Measurements from ENCODE around the gene NKAIN1. TPM values are rescaled to one million over a fixed set of nuclear protein-coding genes. Genes with fewer than 3 reads are reported as not detected.

NKAIN1 gene
- total RNA-seq, 1 experiment from 2014 or later: 1.1 TPM

- no peaks in the 10 kb centered on the region for H4K20me1 ChIP-seq (ENCODE audit: insufficient read depth)
- no peaks in the 10 kb centered on the region for H3K9me3 ChIP-seq (ENCODE audit: control insufficient read depth in 1 of 2, insufficient read depth in 1 of 2, low read depth in 1 of 2, low read length in 2 of 2)
- no peaks in the 10 kb centered on the region for H3K36me3 ChIP-seq (ENCODE audit: control insufficient read depth in 1 of 2, insufficient read depth in 2 of 2, low read length in 2 of 2)
- no peak overlapping the region for H3K27ac ChIP-seq (ENCODE audit: low read depth, low read length)
- H3K9me2 ChIP-seq (ENCODE audit: insufficient read depth): no peaks in the 10 kb centered on the region
- RAD21 ChIA-PET (ENCODE audit: low non-redundant PET in 1 of 2, low total read pairs in 2 of 2, uncharacterized antibody in 2 of 2, unreplicated experiment in 2 of 2): no interaction called here
- POLR2A ChIA-PET: no interaction called here
- H3K4me1 ChIP-seq (ENCODE audit: control insufficient read depth in 1 of 2, insufficient read depth in 2 of 2, low read length in 2 of 2): peaks cover 20 to 31% of the 10 kb centered on the region in 2 experiments
- BruUV-seq (replicated peaks): no TSS peak
- no peak overlapping the region for H2AFZ ChIP-seq (ENCODE audit: low read depth, low read length, poor library complexity, severe bottlenecking)
- CTCF ChIA-PET: interaction anchor here (1.2 kb wide), 1 partner anchor 15 kb away, joined by 3 read pairs; no protein-coding TSS in a partner anchor
- no peaks in the 10 kb centered on the region for H3K27me3 ChIP-seq (ENCODE audit: insufficient read depth, low read length)
- intact Hi-C loops (cut with micrococcal nuclease): no loop called here
- ATAC-seq: no peak
- TF ChIP-seq YY1 (IDR thresholded peaks at IDR 0.05; ENCODE audit: extremely low read depth, insufficient replicate concordance, low read depth, low read length): no peak
- no peak for TF ChIP-seq SIN3A (IDR thresholded peaks at IDR 0.05; ENCODE audit: low read depth)
- no peak for TF ChIP-seq SRF (IDR thresholded peaks at IDR 0.05; ENCODE audit: low read depth)
- TF ChIP-seq ZFX (IDR thresholded peaks at IDR 0.05): no peak
- no peak for TF ChIP-seq CTCF (IDR thresholded peaks at IDR 0.05 in 2 of 3, conservative IDR thresholded peaks at IDR 0.05 in 1 of 3; ENCODE audit: borderline replicate concordance in 1 of 3, insufficient read depth in 1 of 3, low read depth in 2 of 3, low read length in 2 of 3)
- TF ChIP-seq POLR2AphosphoS5 (IDR thresholded peaks at IDR 0.05; ENCODE audit: low read depth, low read length): no peak
- no peak for TF ChIP-seq JUND (IDR thresholded peaks at IDR 0.05)
- TF ChIP-seq SP1 (IDR thresholded peaks at IDR 0.05; ENCODE audit: low read depth): no peak
- TF ChIP-seq ZNF274 (IDR thresholded peaks at IDR 0.05; ENCODE audit: low read depth, low read length): no peak
- no peak for TF ChIP-seq ATF3 (IDR thresholded peaks at IDR 0.05)
- TF ChIP-seq EZH2phosphoT487 (IDR thresholded peaks at IDR 0.05; ENCODE audit: borderline replicate concordance): no peak
- no peak for TF ChIP-seq ZBTB33 (IDR thresholded peaks at IDR 0.05; ENCODE audit: extremely low read depth, insufficient replicate concordance, low read length)
- TF ChIP-seq MAX (IDR thresholded peaks at IDR 0.05): no peak
- TF ChIP-seq ELF1 (IDR thresholded peaks at IDR 0.05; ENCODE audit: borderline replicate concordance, low read depth): no peak
- no peak for TF ChIP-seq FOSL1 (IDR thresholded peaks at IDR 0.05; ENCODE audit: low read depth)
- TF ChIP-seq CBX3 (IDR thresholded peaks at IDR 0.05; ENCODE audit: low read depth): no peak
- DNase-seq (ENCODE audit: low read depth, low spot score): no peak
- H3K9ac ChIP-seq (ENCODE audit: low read length): no peak overlapping the region
- H3K4me3 ChIP-seq (replicated peaks in 1 of 2; ENCODE audit: low read depth in 1 of 2, low read length in 2 of 2): no peak overlapping the region
- no peak overlapping the region for H3K4me2 ChIP-seq (ENCODE audit: low read length)
- H3K79me2 ChIP-seq (ENCODE audit: insufficient read depth, low read length): no peaks in the 10 kb centered on the region
Observed at GRCh38 chr1:31166462-31166861, 73.2 kb downstream of the NKAIN1 start.
